Karpas-422 (cell line): ENCODE results near the gene SSH2. TPM values are rescaled to one million over a fixed set of nuclear protein-coding genes. Genes with fewer than 3 reads are reported as not detected.
A peak's percentile ranks its signal among the peaks of the same experiment; 100 is the strongest.

ENCODE experiments used
- DNase-seq: peaks from one replicate; pipeline ENCODE4 v3.0.0-alpha.2; 2015
- H2AFZ ChIP-seq: fragments of 200-600 bp; sonication (generic); 2 replicates; pipeline ENCODE4 v1.6.1; 2014; ENCODE audit warnings: antibody characterized with exemption, low read length, mixed read lengths
- H3K27ac ChIP-seq: fragments of 200-600 bp; sonication (generic); 2 replicates; pipeline ENCODE4 v1.5.1; 2014; ENCODE audit warnings: mild to moderate bottlenecking, low read length, moderate library complexity
- H3K27me3 ChIP-seq: fragments of 200-600 bp; sonication (generic); 2 replicates; pipeline ENCODE4 v1.6.1; 2014; ENCODE audit warnings: low read length, mixed read lengths
- H3K36me3 ChIP-seq: fragments of 200-600 bp; sonication (generic); 2 replicates; pipeline ENCODE4 v1.6.1; 2014; ENCODE audit warnings: low read length, mixed read lengths; ENCODE audit not compliant: insufficient read depth
- H3K4me1 ChIP-seq: fragments of 200-600 bp; sonication (generic); 2 replicates; pipeline ENCODE4 v1.6.1; 2014; ENCODE audit warnings: mild to moderate bottlenecking, low read length, mixed read lengths
- H3K4me2 ChIP-seq: fragments of 200-600 bp; sonication (generic); 2 replicates; pipeline ENCODE4 v1.6.1; 2014; ENCODE audit warnings: low read length, low read depth, mild to moderate bottlenecking; ENCODE audit not compliant: poor library complexity, severe bottlenecking
- H3K4me3 ChIP-seq: fragments of 200-600 bp; sonication (generic); 2 replicates; pipeline ENCODE4 v1.5.1; 2014; ENCODE audit warnings: mild to moderate bottlenecking, antibody characterized with exemption, low read length, mixed read lengths
- H3K79me2 ChIP-seq: fragments of 200-600 bp; sonication (generic); 2 replicates; pipeline ENCODE4 v1.6.1; 2014; ENCODE audit warnings: mild to moderate bottlenecking, low read length, mixed read lengths
- H3K9ac ChIP-seq: fragments of 200-600 bp; sonication (generic); 2 replicates; pipeline ENCODE4 v1.6.0; 2014; ENCODE audit warnings: low read length
- H3K9me2 ChIP-seq: fragments of 200-600 bp; sonication (generic), shearing (Covaris generic); replicated peaks from 2 replicates; pipeline ENCODE4 v1.6.0; 2014; ENCODE audit warnings: mild to moderate bottlenecking, low read length, moderate library complexity; ENCODE audit not compliant: insufficient read depth
- H3K9me3 ChIP-seq: fragments of 300-700, 200-600 bp; sonication (generic); 2 replicates; pipeline ENCODE4 v1.6.1; 2014; ENCODE audit warnings: low read length, mixed read lengths
- H4K20me1 ChIP-seq: fragments of 200-600 bp; sonication (generic); 2 replicates; pipeline ENCODE4 v1.6.1; 2014; ENCODE audit warnings: mild to moderate bottlenecking, antibody characterized with exemption, low read length, low read depth; ENCODE audit not compliant: insufficient read depth
- total RNA-seq: library from RNA; depleted of rRNA; stranded (reverse); fragments of >200 nt; shearing (Covaris generic); gene quantifications from 2 replicates; pipeline ENCODE4 v1.2.3, GENCODE V29; 2014; ENCODE audit warnings: low replicate concordance

The SSH2 gene
- total RNA-seq, 1 experiment from 2014 or later = 53.9 TPM

DNA sequence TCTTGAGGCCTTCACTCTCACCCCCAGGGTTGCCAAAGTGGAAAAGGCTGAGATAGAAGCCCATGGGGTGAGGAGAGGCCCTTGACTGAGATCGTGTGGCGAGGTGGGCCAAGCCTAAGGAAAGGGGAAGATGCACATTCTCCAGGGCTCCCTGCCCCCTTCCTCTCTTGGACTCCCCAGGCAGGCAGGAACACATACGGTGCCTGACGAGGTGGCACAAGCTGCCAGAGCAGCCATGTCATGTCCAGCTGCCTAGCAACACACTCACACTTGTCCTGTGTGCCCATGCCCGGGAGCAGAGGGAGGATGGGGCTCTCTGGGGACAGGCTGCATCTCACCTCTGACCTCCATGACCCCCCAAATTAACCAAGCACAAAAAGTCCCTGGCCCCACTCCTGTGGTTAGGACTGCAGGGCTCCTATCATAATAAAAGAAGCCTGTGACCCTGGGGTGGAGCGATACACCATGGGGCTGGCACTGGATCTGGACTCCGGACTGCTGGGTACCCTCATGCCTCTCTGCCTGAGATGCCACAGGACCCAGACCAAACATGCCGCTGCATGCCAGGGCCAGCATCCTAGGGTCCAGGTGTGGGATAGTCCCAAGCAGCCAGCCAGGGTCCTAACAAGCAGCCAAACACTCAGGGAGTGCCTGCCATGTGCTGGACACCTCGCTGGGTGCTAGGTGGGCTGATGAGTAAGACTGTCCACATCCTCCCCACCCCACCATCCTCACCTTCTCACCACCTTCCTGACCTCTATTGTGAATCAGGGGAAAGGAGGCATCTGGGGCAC, 343.2 kb downstream of the SSH2 start:
- Histone ChIP-seq H3K4me2 (peak overlapping the region; percentile 88), H3K79me2 (peaks cover 67% of the 10 kb centered on the region), H3K9me3 (no peaks in the 10 kb centered on the region; the same call in 1 of the 2 replicates), H3K4me3 (peak overlapping the region; percentile 99; the same call in 1 of the 2 replicates), H3K27me3 (no peaks in the 10 kb centered on the region), H2AFZ (no peak overlapping the region), H3K9me2 (no peaks in the 10 kb centered on the region), H3K36me3 (peaks cover 21% of the 10 kb centered on the region), H3K9ac (peak overlapping the region; percentile 95), H4K20me1 (peaks cover 11% of the 10 kb centered on the region; the same call in 1 of the 2 replicates), H3K27ac (no peak overlapping the region; the same call in 1 of the 2 replicates), H3K4me1 (peaks cover 57% of the 10 kb centered on the region)
- DNase-seq = no peak

DNA sequence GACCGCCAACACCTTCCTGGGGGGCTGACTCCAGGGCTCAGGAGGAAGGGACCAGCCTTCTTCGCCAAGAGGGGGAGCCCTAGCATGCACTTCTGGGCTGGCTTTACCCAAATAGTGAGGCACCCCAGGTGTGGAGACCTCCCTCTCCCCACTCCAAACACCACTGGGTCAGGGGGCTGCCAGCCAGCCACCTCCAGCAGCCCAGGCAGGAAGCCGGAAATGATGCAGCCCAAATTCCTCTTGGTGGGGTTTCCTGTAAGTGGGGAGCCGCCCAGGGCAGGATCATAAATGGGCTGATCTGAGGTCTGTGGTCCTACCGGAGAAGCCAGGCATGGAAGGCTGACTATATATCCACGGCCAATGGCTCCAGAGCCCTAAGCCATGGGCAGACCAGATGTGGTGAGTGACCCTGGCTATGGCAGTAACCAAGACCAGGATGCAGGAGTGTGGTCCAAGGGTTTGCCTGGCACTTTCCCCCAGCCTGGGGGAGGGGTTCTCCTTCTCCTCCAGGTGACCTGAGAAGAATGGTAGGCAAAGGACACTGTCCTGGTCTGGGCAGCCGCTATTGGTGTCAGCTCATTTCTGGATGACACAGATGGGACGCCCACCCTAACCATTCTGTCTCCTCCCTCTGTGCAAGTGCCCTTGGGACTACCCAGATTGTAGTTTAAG, 344.8 kb downstream of the SSH2 start:
- H3K27ac ChIP-seq = no peak overlapping the region; the same call in 1 of the 2 replicates
- no peak overlapping the region for H3K4me2 ChIP-seq
- no peaks in the 10 kb centered on the region for H3K9me2 ChIP-seq
- H3K79me2 ChIP-seq = peaks cover 67% of the 10 kb centered on the region
- H2AFZ ChIP-seq = no peak overlapping the region
- no peaks in the 10 kb centered on the region for H3K27me3 ChIP-seq
- H3K9me3 ChIP-seq = no peaks in the 10 kb centered on the region; the same call in 1 of the 2 replicates
- no peak overlapping the region for H3K9ac ChIP-seq
- H3K36me3 ChIP-seq = peaks cover 28% of the 10 kb centered on the region
- DNase-seq = peak; percentile 58
- H4K20me1 ChIP-seq = peaks cover 11% of the 10 kb centered on the region; the same call in 1 of the 2 replicates
- peaks cover 55% of the 10 kb centered on the region for H3K4me1 ChIP-seq
- no peak overlapping the region for H3K4me3 ChIP-seq

DNA sequence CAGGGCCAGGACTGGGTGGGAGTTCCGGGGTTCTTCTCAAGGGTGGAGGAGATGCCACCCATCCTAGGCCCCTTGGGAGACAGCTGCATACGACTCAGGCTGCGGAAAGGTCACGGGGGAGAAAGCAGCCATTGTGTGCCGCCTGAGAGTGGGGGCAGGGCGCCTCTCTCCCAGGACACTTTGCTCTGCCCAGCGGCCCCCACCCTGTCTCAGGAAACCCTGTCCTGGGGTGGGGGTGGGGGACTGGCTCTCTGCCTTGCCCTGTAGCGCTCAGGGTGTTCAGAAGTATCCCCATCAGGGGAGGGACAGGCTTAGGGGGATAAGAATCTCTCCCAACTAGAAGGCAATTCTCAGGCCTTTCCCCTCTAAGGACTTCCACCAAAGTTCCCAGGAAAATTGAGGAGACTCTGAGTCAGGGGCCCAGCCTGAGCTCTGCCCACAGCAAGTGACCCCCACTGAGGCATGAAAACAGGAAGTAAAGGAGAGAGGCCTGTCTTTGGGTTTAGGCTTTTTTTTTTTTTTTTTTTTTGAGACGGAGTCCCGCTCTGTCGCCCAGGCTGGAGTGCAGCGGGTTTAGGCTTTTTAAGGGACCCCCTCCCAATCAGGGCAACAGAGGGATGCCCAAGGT, 345.5 kb downstream of the SSH2 start:
- H3K27me3 ChIP-seq = no peaks in the 10 kb centered on the region
- H3K36me3 ChIP-seq = peaks cover 28% of the 10 kb centered on the region
- peaks cover 49% of the 10 kb centered on the region for H3K4me1 ChIP-seq
- no peaks in the 10 kb centered on the region; the same call in 1 of the 2 replicates for H3K9me3 ChIP-seq
- H3K4me3 ChIP-seq = no peak overlapping the region
- H3K4me2 ChIP-seq = no peak overlapping the region
- peaks cover 11% of the 10 kb centered on the region; the same call in 1 of the 2 replicates for H4K20me1 ChIP-seq
- no peak for DNase-seq
- H2AFZ ChIP-seq = no peak overlapping the region
- no peak overlapping the region for H3K9ac ChIP-seq
- peaks cover 72% of the 10 kb centered on the region for H3K79me2 ChIP-seq
- H3K27ac ChIP-seq = no peak overlapping the region; the same call in 1 of the 2 replicates
- H3K9me2 ChIP-seq = no peaks in the 10 kb centered on the region

DNA sequence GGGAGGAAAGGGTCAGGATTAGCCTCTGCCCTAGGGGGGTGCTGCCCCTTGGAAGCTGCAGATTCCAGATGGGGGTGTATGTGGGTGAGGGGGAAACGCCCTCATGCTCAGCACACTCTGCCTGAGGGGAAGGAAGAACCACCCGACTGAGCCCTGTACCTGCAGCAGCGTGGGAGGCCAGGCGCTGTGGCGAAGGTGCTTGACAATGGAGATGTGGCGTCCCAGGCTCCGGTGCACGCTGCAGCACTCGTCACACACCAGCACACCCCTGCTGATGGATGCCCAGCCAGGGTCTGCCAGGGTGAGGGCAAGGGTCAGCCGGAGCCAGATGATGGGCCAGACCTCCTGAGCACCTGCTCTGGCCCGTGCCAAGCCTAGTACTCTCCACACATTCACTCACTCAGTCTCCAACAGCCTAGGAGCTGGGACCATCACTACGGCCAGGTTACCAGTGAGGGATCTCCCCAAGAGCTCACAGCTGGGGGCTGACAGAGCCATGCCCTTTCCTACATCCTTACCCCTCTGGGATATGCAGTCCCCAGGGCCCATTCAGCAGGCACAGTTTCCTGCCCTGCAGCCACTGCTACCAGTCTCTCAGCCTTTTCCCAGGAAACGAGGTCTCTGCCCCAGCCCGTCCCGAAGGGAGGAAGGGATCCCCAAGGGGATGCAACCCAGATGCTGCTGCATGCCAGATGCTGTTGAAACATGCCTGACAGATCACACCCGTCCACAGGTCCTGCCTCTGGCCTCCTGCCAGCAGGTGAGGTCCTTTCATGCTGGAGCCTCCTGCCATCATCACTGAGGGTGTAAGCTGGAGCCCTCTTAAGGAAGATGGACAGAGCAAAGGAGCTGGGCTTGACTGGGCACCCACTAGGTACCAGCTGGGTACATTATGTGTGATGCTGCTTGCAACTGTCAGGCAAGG, 346.4 kb downstream of the SSH2 start:
- peaks cover 9% of the 10 kb centered on the region; the same call in 1 of the 2 replicates for H4K20me1 ChIP-seq
- no peaks in the 10 kb centered on the region; the same call in 1 of the 2 replicates for H3K9me3 ChIP-seq
- H3K4me1 ChIP-seq = peaks cover 49% of the 10 kb centered on the region
- DNase-seq = no peak
- no peaks in the 10 kb centered on the region for H3K27me3 ChIP-seq
- H3K36me3 ChIP-seq = peaks cover 28% of the 10 kb centered on the region
- H3K9ac ChIP-seq = no peak overlapping the region
- H3K4me3 ChIP-seq = no peak overlapping the region
- no peaks in the 10 kb centered on the region for H3K9me2 ChIP-seq
- H3K27ac ChIP-seq = no peak overlapping the region
- no peak overlapping the region for H2AFZ ChIP-seq
- H3K79me2 ChIP-seq = peaks cover 68% of the 10 kb centered on the region
- no peak overlapping the region for H3K4me2 ChIP-seq

DNA sequence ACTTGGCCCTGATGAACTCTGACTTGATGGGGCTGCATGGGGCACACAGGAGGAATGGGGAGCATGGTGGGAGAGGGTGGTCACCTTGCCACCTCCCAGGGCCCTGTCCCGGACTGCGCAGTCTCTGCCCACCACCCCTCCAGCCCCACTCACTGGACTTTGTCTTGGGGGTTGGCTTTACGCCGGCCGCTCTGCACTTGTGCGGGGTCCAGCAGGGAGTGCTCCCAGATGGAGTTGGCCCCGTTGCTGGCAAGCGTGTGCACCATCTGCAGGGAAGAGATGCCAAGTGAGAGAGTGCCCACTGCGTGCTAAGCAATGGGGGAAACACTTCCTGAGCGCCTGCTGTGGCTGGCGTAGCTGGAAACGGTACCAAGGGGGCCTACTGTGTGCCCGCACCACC, 347.3 kb downstream of the SSH2 start:
- H3K4me3 ChIP-seq = no peak overlapping the region
- H3K9me3 ChIP-seq = no peaks in the 10 kb centered on the region; the same call in 1 of the 2 replicates
- H3K27me3 ChIP-seq = no peaks in the 10 kb centered on the region
- H3K4me2 ChIP-seq = no peak overlapping the region
- peaks cover 45% of the 10 kb centered on the region for H3K4me1 ChIP-seq
- no peak overlapping the region for H3K9ac ChIP-seq
- peaks cover 31% of the 10 kb centered on the region for H3K36me3 ChIP-seq
- H2AFZ ChIP-seq = no peak overlapping the region
- H3K9me2 ChIP-seq = no peaks in the 10 kb centered on the region
- DNase-seq = no peak
- peaks cover under 1% of the 10 kb centered on the region; the same call in 1 of the 2 replicates for H4K20me1 ChIP-seq
- peaks cover 60% of the 10 kb centered on the region for H3K79me2 ChIP-seq
- no peak overlapping the region for H3K27ac ChIP-seq

DNA sequence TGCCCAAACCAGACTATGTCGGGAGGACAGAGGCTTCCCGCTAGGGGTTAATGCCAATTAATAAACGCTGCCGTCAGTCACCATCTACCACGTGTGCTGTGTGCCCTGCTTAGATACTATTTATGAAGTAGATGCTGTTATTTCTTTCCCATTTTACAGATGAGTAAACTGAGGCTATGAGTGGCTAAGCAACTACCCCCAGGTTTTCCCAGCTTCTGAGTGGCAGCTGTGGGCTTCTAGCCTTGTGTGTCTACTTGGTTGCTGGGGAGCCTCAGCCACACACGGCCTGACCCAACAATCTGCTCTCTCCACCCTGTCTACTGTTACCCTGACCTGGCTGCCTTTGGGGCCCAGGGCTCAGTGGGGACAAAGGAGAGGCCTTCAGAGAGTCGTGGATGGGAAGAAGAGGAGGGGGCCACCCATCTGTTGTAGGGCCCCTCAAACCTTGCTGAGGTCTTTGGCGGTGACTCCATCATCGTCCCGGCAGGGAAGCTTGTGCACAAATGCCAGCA, 347.7 kb downstream of the SSH2 start:
- Histone ChIP-seq H3K9ac (no peak overlapping the region), H3K27me3 (no peaks in the 10 kb centered on the region), H4K20me1 (no peaks in the 10 kb centered on the region), H3K4me1 (peaks cover 41% of the 10 kb centered on the region), H3K9me3 (no peaks in the 10 kb centered on the region; the same call in 1 of the 2 replicates), H3K4me2 (no peak overlapping the region), H3K27ac (no peak overlapping the region), H3K4me3 (no peak overlapping the region), H3K36me3 (peaks cover 31% of the 10 kb centered on the region), H3K79me2 (peaks cover 55% of the 10 kb centered on the region), H2AFZ (no peak overlapping the region), H3K9me2 (no peaks in the 10 kb centered on the region)
- no peak for DNase-seq

DNA sequence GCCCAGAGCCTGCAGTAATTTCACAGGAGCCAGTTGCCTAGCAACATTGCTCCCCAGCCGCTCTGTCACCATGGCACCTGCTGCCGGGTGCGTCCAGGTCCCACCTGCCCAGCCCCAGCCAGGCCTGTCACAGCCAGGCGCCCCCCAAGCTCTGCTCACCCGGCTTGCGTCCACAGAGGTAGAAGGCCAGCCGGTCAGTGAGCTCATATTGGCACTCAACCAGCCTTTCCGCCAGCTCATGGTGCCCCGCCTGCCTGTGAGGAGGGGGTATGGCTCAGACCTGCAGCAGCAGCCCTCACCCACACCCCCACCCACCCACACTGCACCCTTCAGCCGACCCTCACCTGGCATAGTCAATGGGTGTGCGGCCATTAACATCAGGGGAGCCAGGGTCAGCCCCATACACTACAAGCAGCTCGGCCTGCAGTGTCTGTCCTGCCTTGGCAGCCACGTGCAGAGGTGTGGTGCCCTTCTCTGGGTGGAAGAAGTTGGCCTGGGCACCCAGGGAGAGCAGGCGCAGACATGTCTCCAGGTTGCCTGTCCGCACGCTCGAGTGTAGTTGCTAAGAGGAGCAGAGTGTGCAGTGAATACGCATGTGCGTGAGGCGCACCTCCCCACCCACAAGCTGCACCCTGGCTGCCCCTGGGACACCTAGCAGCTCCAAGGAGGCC, 348.3 kb downstream of the SSH2 start:
- H3K79me2 ChIP-seq = peaks cover 49% of the 10 kb centered on the region
- no peak overlapping the region for H3K4me3 ChIP-seq
- H3K27ac ChIP-seq = no peak overlapping the region
- no peak overlapping the region for H2AFZ ChIP-seq
- H3K9ac ChIP-seq = no peak overlapping the region
- H3K4me1 ChIP-seq = peaks cover 35% of the 10 kb centered on the region
- peaks cover 31% of the 10 kb centered on the region for H3K36me3 ChIP-seq
- no peaks in the 10 kb centered on the region; the same call in 1 of the 2 replicates for H3K9me3 ChIP-seq
- H3K9me2 ChIP-seq = no peaks in the 10 kb centered on the region
- H4K20me1 ChIP-seq = no peaks in the 10 kb centered on the region
- H3K4me2 ChIP-seq = no peak overlapping the region
- DNase-seq = no peak
- no peaks in the 10 kb centered on the region for H3K27me3 ChIP-seq
